ENCODE measurements around the gene PEMT. TPM values are rescaled to one million over a fixed set of nuclear protein-coding genes. Genes with fewer than 3 reads are reported as not detected.

Gene PEMT
- total RNA-seq, 1 donor from 2014 or later = 12.2 TPM

DNA sequence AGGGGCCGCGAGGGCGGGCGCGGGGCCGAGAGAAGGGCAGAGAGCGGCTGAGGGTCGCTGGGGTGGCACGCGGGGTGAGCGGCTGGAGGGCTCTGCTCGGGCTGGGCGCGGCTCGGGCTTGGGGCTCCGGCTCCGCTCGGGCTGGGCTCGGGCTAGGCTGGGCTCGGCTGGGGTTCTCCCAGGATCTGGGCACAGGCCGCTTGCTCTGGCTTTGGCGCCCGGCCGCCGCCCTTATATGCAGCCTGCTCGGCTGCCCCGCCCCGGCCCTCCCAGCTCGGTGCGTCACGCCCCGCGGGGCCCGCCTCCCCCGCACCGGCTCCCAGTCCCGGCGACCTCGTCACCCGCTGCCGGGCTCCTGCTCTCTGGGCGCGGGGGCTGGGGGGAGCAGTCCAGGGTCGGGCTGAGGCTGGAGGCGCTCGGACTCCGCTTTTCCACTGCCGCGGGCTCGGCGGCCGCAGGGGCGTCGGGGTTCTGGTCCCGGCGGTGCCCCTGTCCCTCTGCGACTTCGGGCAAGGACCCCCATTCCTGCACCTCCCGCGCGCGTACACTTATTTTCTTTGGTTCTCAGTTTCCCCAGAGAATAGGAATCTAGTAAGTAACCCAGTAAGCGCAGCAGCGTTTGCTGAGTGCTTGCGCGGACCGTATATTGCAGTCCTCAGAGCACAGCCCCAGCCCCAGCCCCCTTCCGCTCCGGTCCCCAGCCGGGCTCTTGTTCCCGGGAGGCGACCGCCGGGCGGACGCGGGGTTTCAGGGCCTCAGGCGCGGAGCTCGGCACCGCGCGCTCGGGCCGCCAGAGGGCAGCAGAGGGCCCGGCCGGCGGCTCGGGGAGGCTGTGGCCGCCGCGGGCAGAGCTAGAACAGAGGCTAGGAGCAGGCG lies 95.1 kb downstream of the PEMT start, which contains the start of gene RASD1:
TSS of gene RASD1 (minus strand) at position 207 of the 876 bp plus-strand sequence. CDS start 214 bp downstream, outside the sequence.
- Mint-ChIP-seq H3K9me3 (no peaks in the 10 kb centered on the region), H3K27ac (no peak within 1 kb of the TSS), H3K27me3 (peaks cover 8% of the 10 kb centered on the region), H3K36me3 (ENCODE audit: low read depth) (peaks cover 17% of the 10 kb centered on the region), H3K4me3 (peak within 1 kb of the TSS; percentile 80), H3K4me1 (peaks cover 17% of the 10 kb centered on the region)
- ChIA-PET POLR2A (interaction anchor here (0.6 to 1.1 kb wide), 4 partner anchors 95 to 608 kb away, joined by 3 to 6 read pairs (median 4); partner anchors contain the start of gene PEMT), CTCF (interaction anchor here (0.6 to 3.9 kb wide), 18 partner anchors 9 to 539 kb away, joined by 3 to 65 read pairs (median 4); partner anchors contain the start of gene PEMT)
- TF ChIP-seq, protein P1, sequence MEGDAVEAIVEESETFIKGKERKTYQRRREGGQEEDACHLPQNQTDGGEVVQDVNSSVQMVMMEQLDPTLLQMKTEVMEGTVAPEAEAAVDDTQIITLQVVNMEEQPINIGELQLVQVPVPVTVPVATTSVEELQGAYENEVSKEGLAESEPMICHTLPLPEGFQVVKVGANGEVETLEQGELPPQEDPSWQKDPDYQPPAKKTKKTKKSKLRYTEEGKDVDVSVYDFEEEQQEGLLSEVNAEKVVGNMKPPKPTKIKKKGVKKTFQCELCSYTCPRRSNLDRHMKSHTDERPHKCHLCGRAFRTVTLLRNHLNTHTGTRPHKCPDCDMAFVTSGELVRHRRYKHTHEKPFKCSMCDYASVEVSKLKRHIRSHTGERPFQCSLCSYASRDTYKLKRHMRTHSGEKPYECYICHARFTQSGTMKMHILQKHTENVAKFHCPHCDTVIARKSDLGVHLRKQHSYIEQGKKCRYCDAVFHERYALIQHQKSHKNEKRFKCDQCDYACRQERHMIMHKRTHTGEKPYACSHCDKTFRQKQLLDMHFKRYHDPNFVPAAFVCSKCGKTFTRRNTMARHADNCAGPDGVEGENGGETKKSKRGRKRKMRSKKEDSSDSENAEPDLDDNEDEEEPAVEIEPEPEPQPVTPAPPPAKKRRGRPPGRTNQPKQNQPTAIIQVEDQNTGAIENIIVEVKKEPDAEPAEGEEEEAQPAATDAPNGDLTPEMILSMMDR (IDR thresholded peaks at IDR 0.05) = peak; percentile 67
- DNase-seq (peak; percentile 81), ATAC-seq (ENCODE audit: low read depth) (peak; percentile 88)
- intact Hi-C loops (cut with micrococcal nuclease) = loop anchor here (1.0 to 10.0 kb wide), 7 partner anchors 20 to 423 kb away; partner anchors contain the start of genes MED9 and PEMT

DNA sequence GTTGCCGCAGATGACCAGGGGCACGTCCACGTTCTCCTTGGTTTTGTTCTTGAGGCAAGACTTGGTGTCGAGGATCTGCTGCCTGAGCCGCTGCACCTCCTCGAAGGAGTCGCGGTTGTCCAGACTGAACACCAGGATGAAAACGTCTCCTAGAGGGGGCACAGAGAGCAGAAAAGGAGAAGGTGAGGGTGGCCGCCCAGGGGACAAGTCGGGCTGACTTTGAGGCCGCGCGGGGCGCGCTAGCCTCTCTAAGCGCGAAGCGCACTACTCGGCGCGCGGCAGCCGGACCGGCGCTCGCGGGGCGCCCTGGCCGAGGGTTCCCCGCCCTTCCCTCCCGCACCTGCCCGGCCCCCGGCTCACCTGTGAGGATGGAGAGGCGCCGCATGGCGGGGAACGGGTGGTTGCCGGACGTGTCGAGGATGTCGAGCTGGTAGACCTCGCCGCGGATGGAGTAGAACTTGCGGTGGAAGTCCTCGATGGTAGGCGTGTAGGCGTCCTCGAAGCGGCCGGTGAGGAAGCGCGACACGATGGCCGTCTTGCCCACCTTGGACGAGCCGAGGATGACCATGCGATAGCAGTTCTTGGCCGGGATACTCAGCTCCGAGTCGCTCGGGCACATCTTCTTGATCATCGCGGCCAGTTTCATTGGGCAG lies 95.8 kb downstream of the PEMT start:
- H3K27ac Mint-ChIP-seq = no peak overlapping the region
- no peak for DNase-seq
- H3K27me3 Mint-ChIP-seq = peaks cover 8% of the 10 kb centered on the region
- intact Hi-C loops (cut with micrococcal nuclease) = loop anchor here (1.0 to 10.0 kb wide), 5 partner anchors 19 to 147 kb away; partner anchors contain the start of genes MED9 and PEMT
- H3K4me1 Mint-ChIP-seq = peaks cover 17% of the 10 kb centered on the region
- H3K36me3 Mint-ChIP-seq (ENCODE audit: low read depth) = peaks cover 24% of the 10 kb centered on the region
- ATAC-seq (ENCODE audit: low read depth) = peak; percentile 2
- ChIA-PET CTCF (interaction anchor here (1.4 to 3.9 kb wide), 5 partner anchors 10 to 423 kb away, joined by 5 to 65 read pairs (median 16); no protein-coding TSS in a partner anchor), POLR2A (no interaction called here)
- no peaks in the 10 kb centered on the region for H3K9me3 Mint-ChIP-seq
- H3K4me3 Mint-ChIP-seq = peak overlapping the region; percentile 80
- TF ChIP-seq, protein P1 (IDR thresholded peaks at IDR 0.05) = no peak

DNA sequence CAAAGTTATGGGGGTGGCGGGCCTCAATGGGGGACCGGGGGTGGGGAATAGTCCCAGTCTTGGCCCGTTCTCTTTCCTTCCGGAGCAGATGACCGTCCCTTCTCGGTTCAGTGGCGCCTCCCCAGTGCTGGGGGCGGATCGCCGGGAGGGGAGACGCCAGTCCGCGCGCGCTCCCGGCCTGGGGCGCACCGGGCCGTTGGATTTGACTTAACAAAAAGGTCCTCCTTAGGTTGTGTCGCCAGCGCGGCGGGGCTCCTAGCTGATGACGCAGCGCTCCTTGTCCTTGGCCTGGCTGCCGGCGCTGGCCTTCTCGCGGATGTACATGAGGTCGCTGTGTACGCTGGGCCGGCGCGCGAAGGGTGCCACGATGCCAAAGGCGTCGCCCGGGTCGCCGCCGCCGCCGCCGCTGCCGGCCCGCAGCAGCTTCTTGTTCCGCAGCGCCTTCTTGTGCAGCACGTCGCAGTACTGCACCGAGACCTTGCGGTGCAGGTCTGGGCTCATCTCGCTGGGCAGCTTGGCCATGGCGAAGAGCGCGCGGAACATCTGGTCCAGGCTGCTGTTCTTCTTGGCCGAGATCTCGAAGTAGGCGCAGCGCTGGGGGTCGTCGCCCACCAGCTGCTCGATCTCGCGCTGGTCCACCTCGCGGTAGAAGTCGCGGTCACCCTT lies 96.5 kb downstream of the PEMT start:
- ATAC-seq (ENCODE audit: low read depth) = no peak
- TF ChIP-seq, protein P1 (IDR thresholded peaks at IDR 0.05) = no peak
- H3K27me3 Mint-ChIP-seq = peaks cover 8% of the 10 kb centered on the region
- H3K36me3 Mint-ChIP-seq (ENCODE audit: low read depth) = peaks cover 25% of the 10 kb centered on the region
- peaks cover 17% of the 10 kb centered on the region for H3K4me1 Mint-ChIP-seq
- CTCF ChIA-PET = interaction anchor here (2.7 to 3.9 kb wide), 3 partner anchors 10 to 424 kb away, joined by 8 to 65 read pairs (median 28); no protein-coding TSS in a partner anchor
- peak overlapping the region; percentile 80 for H3K4me3 Mint-ChIP-seq
- intact Hi-C loops (cut with micrococcal nuclease) = loop anchor here (10.0 kb wide), 1 partner anchor 70 kb away; no protein-coding TSS in a partner anchor
- H3K27ac Mint-ChIP-seq = no peak overlapping the region
- POLR2A ChIA-PET = no interaction called here
- no peak for DNase-seq
- no peaks in the 10 kb centered on the region for H3K9me3 Mint-ChIP-seq

DNA sequence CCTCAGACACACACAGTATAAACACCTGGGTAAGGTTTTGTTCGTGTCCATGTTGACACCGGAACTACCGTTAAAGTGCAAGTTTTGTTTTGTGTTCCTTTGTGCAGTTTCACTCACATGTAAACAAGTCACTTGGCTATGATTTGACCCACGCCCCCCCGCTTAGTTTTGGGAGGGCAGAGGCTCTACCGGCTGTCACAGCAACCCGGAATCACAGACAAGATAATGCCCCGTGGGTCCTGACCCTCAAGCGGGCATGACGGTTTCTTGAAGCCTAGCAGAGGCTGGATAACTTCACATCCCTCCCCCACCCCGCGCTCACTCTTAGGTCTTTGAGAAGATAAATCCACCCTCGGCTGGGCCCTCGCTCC lies 97.0 kb downstream of the PEMT start:
- Mint-ChIP-seq H3K4me1 (peaks cover 17% of the 10 kb centered on the region), H3K4me3 (peak overlapping the region; percentile 58), H3K27me3 (peaks cover 8% of the 10 kb centered on the region), H3K36me3 (ENCODE audit: low read depth) (peaks cover 25% of the 10 kb centered on the region), H3K9me3 (no peaks in the 10 kb centered on the region), H3K27ac (no peak overlapping the region)
- ATAC-seq (ENCODE audit: low read depth) (no peak), DNase-seq (no peak)
- ChIA-PET POLR2A (no interaction called here), CTCF (interaction anchor here (3.9 kb wide), 1 partner anchor 147 kb away, joined by 65 read pairs; no protein-coding TSS in a partner anchor)
- TF ChIP-seq, protein P1 (IDR thresholded peaks at IDR 0.05) = no peak
- intact Hi-C loops (cut with micrococcal nuclease) = loop anchor here (10.0 kb wide), 1 partner anchor 70 kb away; no protein-coding TSS in a partner anchor

Data from activated B cell treated with CpG ODN at 0.5 μM for 24 hours (primary cell).